Adipose tissue (tissue), 3 donors: ENCODE results near the gene TACSTD2. TPM values are rescaled to one million over a fixed set of nuclear protein-coding genes. Genes with fewer than 3 reads are reported as not detected.
"Not testable (repeated sequence)": the region's sequence is repeated elsewhere in the genome, so short reads cannot be mapped to it uniquely, and the experiment has no call there.

Experiments used
- H3K27ac ChIP-seq: one replicate; pipeline ENCODE4 v1.5.1; 2013; ENCODE audit warnings: low read depth, low read length
- WGBS, 3 donors: extraction: QIAGEN DNeasy Blood & Tissue Kit; methylation state at CpG; one replicate each; pipeline ENCODE4 v1.1.7; 2013; 5-methylcytosine and 5-hydroxymethylcytosine counted together
- polyA plus RNA-seq, 3 donors: library from polyadenylated mRNA; stranded (reverse); fragments of 200-250 nt; gene quantifications; one replicate each; pipeline ENCODE4 v1.2.3, GENCODE V29; 2013
- donor health status: healthy with polysubstance abuse.
- donor health status: Bipolar disorder and iron deficiency.
- donor health status: healthy.

The TACSTD2 gene
- polyA plus RNA-seq, 3 donors: 0.90 to 56.5 (median 3.2) TPM

- H3K27ac ChIP-seq: not testable (repeated sequence)
- 84 to 94% (median 85%) methylated on average over 1 of the region's 1 CpG for WGBS, 3 donors
Observed at GRCh38 chr1:58531842-58532241, 45.2 kb downstream of the TACSTD2 start.

DNA sequence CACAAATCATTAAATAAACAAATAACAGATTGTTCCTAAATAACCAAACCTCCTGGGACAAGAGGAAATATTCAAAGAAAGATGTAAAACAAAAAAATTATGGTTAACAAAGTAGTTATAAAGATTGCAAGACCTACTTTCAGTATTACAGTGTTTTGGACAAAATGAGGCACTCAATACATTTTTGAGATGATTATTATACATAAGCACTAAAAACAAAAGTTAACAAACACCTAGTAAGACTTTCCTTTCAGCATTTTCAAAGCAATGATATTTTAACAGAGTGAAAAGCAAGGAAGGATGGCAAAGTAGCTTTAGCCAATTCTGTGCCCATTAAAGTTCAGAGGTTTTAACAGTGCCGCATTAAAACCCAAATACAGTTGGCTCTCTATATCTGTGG lies 47.8 kb downstream of the TACSTD2 start:
- H3K27ac ChIP-seq: no peak overlapping the region
- WGBS, 3 donors: 94 to 97% (median 95%) methylated on average over 1 of the region's 1 CpG

DNA sequence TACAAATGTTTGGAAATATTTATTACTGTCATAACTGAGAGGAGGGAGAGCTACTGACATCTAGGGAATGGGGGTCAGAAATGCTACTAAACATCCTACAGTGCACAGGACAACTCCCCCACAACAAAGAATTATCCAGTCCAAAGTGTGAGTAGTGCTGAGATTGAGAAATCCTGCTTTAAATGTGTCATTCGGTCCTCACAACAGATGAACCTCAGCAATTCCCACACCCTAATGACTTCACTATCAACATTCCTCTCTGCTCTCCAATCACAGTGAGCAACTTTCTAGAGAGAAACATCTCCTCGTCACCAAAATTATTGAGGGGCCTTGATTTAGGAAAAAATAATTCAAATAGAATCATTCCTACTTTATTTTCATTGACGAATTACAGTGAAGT lies 48.5 kb downstream of the TACSTD2 start:
- no peak overlapping the region for H3K27ac ChIP-seq
- WGBS, 3 donors: 67 to 72% (median 70%) methylated on average over 3 of the region's 3 CpGs

Other genes starting within 250 kb of the TACSTD2 start
- gene OMA1, start 30.5 kb downstream of the TACSTD2 start, polyA plus RNA-seq: 10 to 100 TPM in 1 of 3 donors, 1 to 10 TPM in 2; 6.8 to 10.2 (median 8.3) TPM
- gene MYSM1, start 122.8 kb upstream of the TACSTD2 start, polyA plus RNA-seq: 1 to 10 TPM; 5.3 to 7.1 (median 6.0) TPM
- 100 to 1,000 TPM in 2 of 3 donors, 10 to 100 TPM in 1; 91.8 to 443 (median 176) TPM for gene JUN, start 206.8 kb upstream of the TACSTD2 start, polyA plus RNA-seq